ENCODE data around the gene CNN1.
"Not testable (repeated sequence)": the region's sequence is repeated elsewhere in the genome, so short reads cannot be mapped to it uniquely, and the experiment has no call there.

The CNN1 gene

DNA sequence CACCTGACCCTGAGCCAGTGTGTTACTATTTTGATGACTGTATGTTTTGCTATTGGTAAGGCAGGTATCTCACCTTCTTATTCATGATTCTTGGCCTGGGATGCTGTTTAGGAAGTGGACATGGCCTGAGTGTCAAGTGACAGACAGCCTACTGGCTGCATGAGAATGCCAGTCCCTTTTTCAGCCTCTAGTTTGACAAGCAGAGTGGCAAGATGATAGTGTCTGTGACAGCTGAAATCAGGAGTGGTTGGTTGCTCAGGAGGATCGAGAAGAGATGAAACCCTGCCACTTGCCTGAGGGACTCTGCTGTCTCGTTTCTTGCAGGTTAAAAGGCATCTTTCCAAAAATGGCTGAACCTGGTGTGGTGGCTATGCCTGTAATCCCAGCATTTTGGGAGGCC is 27.5 kb downstream of the CNN1 start:
- DNase-seq: no peak

GRCh38 chr19:11570039-11570462 is 31.4 kb downstream of the CNN1 start:
- no peak for DNase-seq

DNA sequence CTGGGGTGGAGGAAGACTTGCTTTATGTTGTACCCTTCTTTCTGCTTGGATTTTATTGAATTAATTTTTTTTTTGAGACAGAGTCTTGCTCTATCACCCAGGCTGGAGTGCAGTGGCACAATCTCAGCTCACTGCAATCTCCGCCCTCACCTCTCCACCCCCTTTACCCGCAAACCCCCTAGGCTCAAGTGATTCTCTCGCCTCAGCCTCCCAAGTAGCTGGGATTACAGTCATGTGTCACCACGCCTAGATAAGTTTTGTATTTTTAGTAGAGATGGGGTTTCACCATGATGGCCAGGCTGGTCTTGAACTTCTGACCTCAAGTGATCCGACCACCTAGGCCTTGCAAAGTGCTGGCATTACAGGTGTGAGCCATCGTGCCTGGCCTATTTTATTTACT is 34.7 kb downstream of the CNN1 start:
- not testable (repeated sequence) for DNase-seq

- not testable (repeated sequence) for DNase-seq
These were observed 35.1 kb downstream of the CNN1 start for GRCh38 chr19:11573763-11574162.

GRCh38 chr19:11574689-11575088 is 36.0 kb downstream of the CNN1 start:
- no peak for DNase-seq

GRCh38 chr19:11576227-11576626 is 37.6 kb downstream of the CNN1 start:
- DNase-seq: no peak

GRCh38 chr19:11577451-11578257 is 39.0 kb downstream of the CNN1 start, which contains the start of gene ACP5:
Gene ACP5, minus strand, starts transcription at chr19:11577645. Its CDS starts 328 bp downstream, at chr19:11577317.
- DNase-seq: no peak

- peak; percentile 10 to 51 (median 22) for DNase-seq
These were observed 39.8 kb downstream of the CNN1 start for GRCh38 chr19:11578258-11579142.

DNA sequence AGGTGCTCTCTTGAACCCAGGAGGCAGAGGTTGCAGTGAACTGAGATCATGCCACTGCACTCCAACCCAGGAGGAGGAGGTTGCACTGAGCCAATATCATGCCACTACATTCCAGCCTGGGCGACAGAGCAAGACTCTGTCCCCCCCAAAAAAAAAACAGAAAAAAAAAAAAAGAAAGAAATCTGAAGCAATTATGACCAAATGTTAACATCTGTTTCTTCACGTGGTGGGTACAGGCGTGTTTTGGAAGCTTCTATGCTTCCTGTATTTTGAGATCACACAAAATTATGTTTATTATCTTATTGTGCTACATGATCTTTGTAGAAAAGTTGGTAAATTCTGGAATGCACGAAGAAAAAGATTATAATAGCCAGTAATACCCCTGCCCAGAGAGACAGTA is 41.5 kb downstream of the CNN1 start:
- no peak for DNase-seq

DNA sequence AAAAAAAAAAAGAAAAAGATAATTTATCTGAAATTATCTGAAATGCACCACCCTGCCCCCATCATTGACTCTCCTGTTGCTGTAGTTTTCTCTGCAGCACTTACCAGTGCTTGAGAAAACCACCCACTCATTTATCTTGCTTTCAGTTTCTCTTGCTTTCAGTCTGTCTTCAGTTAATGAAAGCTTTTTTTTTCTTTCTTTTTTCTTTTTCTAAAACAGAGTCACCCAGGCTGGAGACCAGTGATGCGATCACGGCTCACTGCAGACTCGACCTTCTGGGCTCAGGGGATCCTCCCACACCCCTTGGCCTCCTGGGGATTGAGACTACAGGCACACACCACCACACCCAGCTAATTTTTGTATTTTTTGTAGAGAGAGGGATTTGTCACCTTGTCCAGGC is 43.1 kb downstream of the CNN1 start:
- peak in 1 of 5 donors; percentile 75 for DNase-seq

DNA sequence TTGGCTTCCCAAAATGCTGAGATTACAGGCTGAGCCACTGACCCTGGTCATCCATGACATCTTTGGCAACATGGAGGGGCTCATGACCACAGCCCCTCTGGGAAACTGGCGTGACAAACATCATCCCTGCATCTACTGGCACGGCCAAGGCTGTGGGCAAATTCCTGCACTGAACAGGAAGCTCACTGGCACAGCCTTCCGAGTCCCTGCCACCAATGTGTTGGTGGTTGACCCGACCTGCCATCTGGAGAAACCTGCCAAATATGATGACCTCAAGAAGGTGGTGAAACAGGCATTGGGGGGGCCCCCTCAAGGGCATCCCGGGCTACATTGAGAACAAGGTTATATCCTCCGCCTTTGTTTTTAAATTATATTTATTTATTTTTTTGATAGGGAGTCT is 47.7 kb downstream of the CNN1 start:
- DNase-seq: no peak

- DNase-seq: peak; percentile 47 to 70 (median 60)
These were observed 48.8 kb downstream of the CNN1 start for GRCh38 chr19:11587302-11587974.

GRCh38 chr19:11587975-11588631 is 49.5 kb downstream of the CNN1 start:
- no peak for DNase-seq

- DNase-seq: no peak
These were observed 55.4 kb downstream of the CNN1 start for GRCh38 chr19:11594084-11594483.

DNA sequence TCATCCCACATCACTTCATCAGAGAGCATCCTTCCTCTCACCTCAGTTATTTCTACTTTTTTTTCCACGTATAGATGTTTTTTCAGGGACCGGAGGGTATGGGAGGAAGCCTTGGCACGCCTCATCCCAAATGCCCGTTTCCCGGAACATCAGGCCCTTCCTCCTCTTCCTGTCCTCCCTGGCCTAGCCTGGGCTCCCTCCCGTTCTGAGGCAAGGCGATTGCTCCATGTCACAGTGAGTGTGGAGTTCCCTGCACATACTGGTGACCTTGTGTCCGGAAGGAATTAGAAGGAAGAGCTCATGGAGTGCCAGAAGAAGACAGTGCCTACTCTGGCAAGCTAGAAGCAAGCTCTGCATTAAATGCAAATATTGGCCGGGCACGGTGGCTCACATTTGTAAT is 57.5 kb downstream of the CNN1 start:
- no peak for DNase-seq

DNA sequence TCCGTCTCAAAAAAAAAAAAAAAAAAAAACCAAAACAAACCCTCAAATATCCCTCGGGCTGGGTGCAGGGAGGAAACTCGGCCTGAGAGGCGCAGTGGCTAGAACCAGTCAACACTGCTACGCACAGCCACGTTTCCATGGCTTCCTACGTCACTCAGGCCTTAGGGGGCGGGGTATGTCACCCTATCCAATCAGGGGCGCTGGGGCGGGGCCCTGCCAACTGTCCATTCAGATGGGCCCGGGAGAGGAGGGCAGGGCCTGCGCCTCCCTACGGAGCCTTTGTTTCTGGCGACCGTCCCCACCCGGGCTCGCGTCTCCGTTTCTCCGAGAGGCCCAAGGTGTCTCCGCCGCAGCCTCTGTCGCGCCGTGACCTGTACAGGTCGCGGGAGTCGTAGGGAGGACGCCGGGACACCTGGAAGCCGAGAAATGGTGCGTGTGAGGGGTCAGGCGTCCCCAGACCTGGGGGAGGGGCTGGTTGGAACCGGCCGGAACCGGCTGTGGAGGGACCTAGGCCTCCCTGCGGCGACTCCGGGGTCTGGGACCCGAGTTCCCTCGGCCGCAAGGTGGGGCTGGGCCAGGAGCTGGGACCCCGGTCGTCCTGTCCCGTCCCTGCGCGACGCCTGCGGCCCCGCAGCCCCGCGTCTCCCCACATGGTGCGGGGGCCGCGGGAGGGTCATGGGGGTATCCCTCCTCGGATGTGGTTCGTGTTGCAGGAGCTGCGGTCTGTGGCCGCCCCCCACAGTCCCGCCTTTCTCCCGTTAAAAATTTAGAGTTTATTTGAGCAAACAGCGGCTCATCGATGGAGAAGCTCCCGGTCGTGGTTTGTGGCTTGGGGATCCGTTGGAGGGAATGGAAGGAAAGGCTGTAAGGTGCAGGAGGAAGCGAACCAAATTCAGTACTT is 58.8 kb downstream of the CNN1 start, which contains the start of gene ZNF627:
Gene ZNF627, plus strand, starts transcription at position 282 of the 901 bp plus-strand sequence. Its CDS starts 145 bp downstream, at position 427.
- peak; percentile 93 to 98 (median 96) for DNase-seq

GRCh38 chr19:11598103-11598483 is 59.4 kb downstream of the CNN1 start:
- DNase-seq: no peak

GRCh38 chr19:11598746-11599145 is 60.1 kb downstream of the CNN1 start:
- DNase-seq: no peak

- DNase-seq: not testable (repeated sequence)
These were observed 61.1 kb downstream of the CNN1 start for GRCh38 chr19:11599704-11600103.

All from T-helper 1 cell (primary cell).